ENCODE data around the gene ANTXR1. TPM values are rescaled to one million over a fixed set of nuclear protein-coding genes. Genes with fewer than 3 reads are reported as not detected.

Gene ANTXR1
- total and polyA plus RNA-seq, 7 experiments from 2014 or later = 0.18 TPM; not detected in 6

GRCh38 chr2:69012310-69013141 lies 453 bp upstream of the ANTXR1 start:
- Mint-ChIP-seq H3K4me3 (peak overlapping the region; percentile 76 to 89 (median 86)), H3K27ac (peak overlapping the region in 1 of 9 donors; percentile 20), H3K9me3 (no peaks in the 10 kb centered on the region), H3K4me1 (peaks cover 7 to 17% (median 14%) of the 10 kb centered on the region in 7 donors), H3K27me3 (peaks cover 33 to 75% (median 47%) of the 10 kb centered on the region in 5 donors), H3K36me3 (no peaks in the 10 kb centered on the region)
- Histone ChIP-seq H3K27me3 (ENCODE audit: control insufficient read depth in 2 of 2, insufficient read depth in 2 of 2, low read length in 2 of 2) (peaks cover 0 to 7% of the 10 kb centered on the region in 2 donors), H3K4me3 (ENCODE audit: low read length) (peak overlapping the region; percentile 56), H3K4me1 (ENCODE audit: control insufficient read depth in 2 of 2, insufficient read depth in 2 of 2, low read length in 2 of 2) (peaks cover 0 to 5% of the 10 kb centered on the region in 2 donors), H3K9me3 (ENCODE audit: control insufficient read depth in 2 of 3, low read length in 3 of 3) (no peaks in the 10 kb centered on the region), H3K27ac (ENCODE audit: low read depth, low read length) (no peak overlapping the region), H3K36me3 (ENCODE audit: control insufficient read depth in 2 of 3, insufficient read depth in 3 of 3, low read length in 3 of 3) (no peaks in the 10 kb centered on the region)
- DNase-seq (peak in 8 of 9 donors; percentile 5 to 39 (median 30)), ATAC-seq (peak; percentile 72)
- intact Hi-C loops (cut with micrococcal nuclease) = loop anchor here (1.0 to 5.0 kb wide), 3 partner anchors 70 to 295 kb away; no protein-coding TSS in a partner anchor
- ChIA-PET CTCF (interaction anchor here (0.6 to 0.7 kb wide), 2 partner anchors 40 to 669 kb away, joined by 3 read pairs; no protein-coding TSS in a partner anchor), POLR2A (no interaction called here)

- Mint-ChIP-seq H3K9me3 (no peaks in the 10 kb centered on the region), H3K4me1 (peaks cover 7 to 17% (median 14%) of the 10 kb centered on the region in 7 donors), H3K4me3 (peak overlapping the region; percentile 74 to 89 (median 86)), H3K36me3 (no peaks in the 10 kb centered on the region), H3K27ac (no peak overlapping the region), H3K27me3 (peaks cover 40 to 78% (median 59%) of the 10 kb centered on the region in 5 donors)
- Histone ChIP-seq H3K9me3 (ENCODE audit: control insufficient read depth in 2 of 3, low read length in 3 of 3) (no peaks in the 10 kb centered on the region), H3K4me3 (ENCODE audit: low read length) (peak overlapping the region; percentile 56), H3K27me3 (ENCODE audit: control insufficient read depth in 2 of 2, insufficient read depth in 2 of 2, low read length in 2 of 2) (peaks cover 0 to 15% of the 10 kb centered on the region in 2 donors), H3K36me3 (ENCODE audit: control insufficient read depth in 2 of 3, insufficient read depth in 3 of 3, low read length in 3 of 3) (no peaks in the 10 kb centered on the region), H3K27ac (ENCODE audit: low read depth, low read length) (no peak overlapping the region), H3K4me1 (ENCODE audit: control insufficient read depth in 2 of 2, insufficient read depth in 2 of 2, low read length in 2 of 2) (peaks cover 0 to 5% of the 10 kb centered on the region in 2 donors)
- ATAC-seq (no peak), DNase-seq (no peak)
- intact Hi-C loops (cut with micrococcal nuclease) = loop anchor here (1.0 to 5.0 kb wide), 3 partner anchors 72 to 293 kb away; no protein-coding TSS in a partner anchor
- ChIA-PET CTCF (no interaction called here), POLR2A (no interaction called here)
These were observed 1.2 kb downstream of the ANTXR1 start for GRCh38 chr2:69013840-69014821.

DNA sequence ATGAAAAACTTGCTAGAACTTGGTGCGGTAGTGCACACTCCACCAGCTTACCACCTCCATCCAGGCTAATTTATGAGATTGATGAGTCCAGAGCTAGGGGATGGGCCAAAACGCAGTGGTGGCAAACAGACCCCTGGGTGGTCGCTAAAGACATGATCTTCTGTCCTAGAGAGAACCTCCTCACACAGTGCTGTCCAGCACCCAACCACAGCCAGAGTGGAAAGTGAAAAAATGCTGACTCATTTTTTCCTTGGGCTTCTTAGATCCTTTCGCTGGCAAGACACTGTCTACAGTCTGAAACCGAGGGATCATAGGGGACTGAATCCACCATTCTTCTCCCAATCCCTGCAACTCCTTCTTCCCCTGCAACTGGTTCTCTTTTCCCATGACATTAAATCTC lies 4.1 kb downstream of the ANTXR1 start:
- intact Hi-C loops (cut with micrococcal nuclease) = no loop called here
- ATAC-seq (no peak), DNase-seq (no peak)
- H3K9me3 ChIP-seq (ENCODE audit: control insufficient read depth in 2 of 3, low read length in 3 of 3) = no peaks in the 10 kb centered on the region
- H3K27ac Mint-ChIP-seq = no peak overlapping the region
- ChIA-PET CTCF (no interaction called here), POLR2A (no interaction called here)
- H3K4me3 Mint-ChIP-seq = no peak overlapping the region
- H3K9me3 Mint-ChIP-seq = no peaks in the 10 kb centered on the region
- H3K27me3 Mint-ChIP-seq = peaks cover 54 to 76% (median 65%) of the 10 kb centered on the region in 5 donors
- peaks cover 7 to 17% (median 14%) of the 10 kb centered on the region in 7 donors for H3K4me1 Mint-ChIP-seq
- H3K36me3 ChIP-seq (ENCODE audit: control insufficient read depth in 2 of 3, insufficient read depth in 3 of 3, low read length in 3 of 3) = no peaks in the 10 kb centered on the region
- peaks cover 0 to 5% of the 10 kb centered on the region in 2 donors for H3K4me1 ChIP-seq (ENCODE audit: control insufficient read depth in 2 of 2, insufficient read depth in 2 of 2, low read length in 2 of 2)
- no peak overlapping the region for H3K4me3 ChIP-seq (ENCODE audit: low read length)
- H3K36me3 Mint-ChIP-seq = no peaks in the 10 kb centered on the region
- H3K27me3 ChIP-seq (ENCODE audit: control insufficient read depth in 2 of 2, insufficient read depth in 2 of 2, low read length in 2 of 2) = peaks cover 0 to 11% of the 10 kb centered on the region in 2 donors
- no peak overlapping the region for H3K27ac ChIP-seq (ENCODE audit: low read depth, low read length)

DNA sequence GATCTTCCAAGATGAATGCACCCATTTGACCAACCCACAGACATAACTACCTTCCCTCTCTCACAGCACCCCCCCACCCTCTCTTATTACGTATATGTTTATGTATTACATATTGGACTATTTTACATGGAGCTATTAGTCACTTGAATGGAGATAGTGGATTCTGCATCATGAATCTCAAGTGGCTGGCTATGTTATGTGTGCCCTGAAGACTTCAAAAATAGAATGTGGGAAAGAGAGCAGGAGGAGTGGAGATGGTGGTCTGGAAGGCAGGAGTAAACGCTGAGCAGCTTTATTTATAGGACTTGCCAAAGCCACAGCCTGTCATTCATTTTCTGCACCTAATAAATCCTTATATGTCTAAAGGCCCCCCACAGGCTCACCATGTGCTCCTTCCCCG lies 4.9 kb downstream of the ANTXR1 start:
- Mint-ChIP-seq H3K27ac (no peak overlapping the region), H3K36me3 (no peaks in the 10 kb centered on the region), H3K4me1 (peaks cover 2 to 12% (median 10%) of the 10 kb centered on the region in 7 donors), H3K4me3 (no peak overlapping the region), H3K27me3 (peaks cover 48 to 68% (median 60%) of the 10 kb centered on the region in 5 donors), H3K9me3 (no peaks in the 10 kb centered on the region)
- H3K27ac ChIP-seq (ENCODE audit: low read depth, low read length) = no peak overlapping the region
- CTCF ChIA-PET = no interaction called here
- no peak for ATAC-seq
- H3K9me3 ChIP-seq (ENCODE audit: control insufficient read depth in 2 of 3, low read length in 3 of 3) = no peaks in the 10 kb centered on the region
- intact Hi-C loops (cut with micrococcal nuclease) = no loop called here
- no peak for DNase-seq
- peaks cover 0 to 5% of the 10 kb centered on the region in 2 donors for H3K4me1 ChIP-seq (ENCODE audit: control insufficient read depth in 2 of 2, insufficient read depth in 2 of 2, low read length in 2 of 2)
- no peaks in the 10 kb centered on the region for H3K36me3 ChIP-seq (ENCODE audit: control insufficient read depth in 2 of 3, insufficient read depth in 3 of 3, low read length in 3 of 3)
- H3K27me3 ChIP-seq (ENCODE audit: control insufficient read depth in 2 of 2, insufficient read depth in 2 of 2, low read length in 2 of 2) = peaks cover 0 to 9% of the 10 kb centered on the region in 2 donors
- H3K4me3 ChIP-seq (ENCODE audit: low read length) = no peak overlapping the region
- POLR2A ChIA-PET = no interaction called here

DNA sequence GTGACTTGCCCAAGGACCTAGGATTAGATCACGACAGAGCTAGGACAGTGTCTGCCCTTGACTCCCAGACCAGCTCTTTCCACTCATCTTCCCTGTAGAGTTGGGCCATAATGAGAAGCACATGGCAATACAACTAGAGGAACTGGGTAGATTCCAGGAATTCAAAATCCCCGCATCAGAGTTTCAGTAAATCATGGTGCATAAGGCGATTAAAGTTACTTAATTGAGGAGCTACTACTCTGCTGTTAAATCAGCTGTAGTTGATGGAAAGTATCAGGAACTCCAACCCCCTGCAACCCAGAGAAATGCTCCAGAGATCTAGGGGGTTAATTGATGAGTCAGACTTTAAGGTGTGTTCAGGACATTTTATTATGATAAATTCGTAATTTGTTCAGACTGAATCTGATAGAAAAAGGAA lies 5.7 kb downstream of the ANTXR1 start:
- no peaks in the 10 kb centered on the region for H3K36me3 Mint-ChIP-seq

More for the DNA sequence above, 5.7 kb downstream of the ANTXR1 start:
- Histone ChIP-seq H3K9me3 (ENCODE audit: control insufficient read depth in 2 of 3, low read length in 3 of 3) (no peaks in the 10 kb centered on the region), H3K27ac (ENCODE audit: low read depth, low read length) (no peak overlapping the region), H3K4me3 (ENCODE audit: low read length) (no peak overlapping the region), H3K36me3 (ENCODE audit: control insufficient read depth in 2 of 3, insufficient read depth in 3 of 3, low read length in 3 of 3) (no peaks in the 10 kb centered on the region), H3K4me1 (ENCODE audit: control insufficient read depth in 2 of 2, insufficient read depth in 2 of 2, low read length in 2 of 2) (peaks cover 0 to 4% of the 10 kb centered on the region in 2 donors), H3K27me3 (ENCODE audit: control insufficient read depth in 2 of 2, insufficient read depth in 2 of 2, low read length in 2 of 2) (peaks cover 0 to 9% of the 10 kb centered on the region in 2 donors)
- DNase-seq (no peak), ATAC-seq (no peak)
- Mint-ChIP-seq H3K9me3 (no peaks in the 10 kb centered on the region), H3K27ac (no peak overlapping the region), H3K4me3 (no peak overlapping the region), H3K4me1 (peaks cover 0 to 7% (median 6%) of the 10 kb centered on the region in 7 donors), H3K27me3 (peaks cover 44 to 64% (median 55%) of the 10 kb centered on the region in 5 donors)
- ChIA-PET POLR2A (no interaction called here), CTCF (no interaction called here)
- intact Hi-C loops (cut with micrococcal nuclease) = no loop called here

Measured in naive thymus-derived CD4-positive, alpha-beta T cell (primary cell).